HS-5 (cell line): Measurements from ENCODE around the gene PCDHGB2.
"Not testable (repeated sequence)": the region's sequence is repeated elsewhere in the genome, so short reads cannot be mapped to it uniquely, and the experiment has no call there.

Experiments
- DNase-seq: peaks from one replicate; pipeline ENCODE4 v3.0.0-alpha.2; 2012; ENCODE audit warnings: low read depth

The PCDHGB2 gene

GRCh38 chr5:141384471-141385267 lies 24.9 kb downstream of the PCDHGB2 start:
- no peak for DNase-seq

- DNase-seq: not testable (repeated sequence)
Observed at GRCh38 chr5:141387557-141388311, 27.9 kb downstream of the PCDHGB2 start, which contains the start of gene PCDHGB4. PCDHGB4 (plus strand) TSS chr5:141387698; CDS start chr5:141387885, 187 bp downstream.

- no peak for DNase-seq
Observed at GRCh38 chr5:141388661-141389060, 28.9 kb downstream of the PCDHGB2 start.

GRCh38 chr5:141389153-141390042 lies 29.6 kb downstream of the PCDHGB2 start:
- no peak for DNase-seq

- DNase-seq: no peak
Observed at GRCh38 chr5:141392429-141393198, 32.8 kb downstream of the PCDHGB2 start, which contains the start of gene PCDHGA8. PCDHGA8 (plus strand) TSS chr5:141392633; CDS start chr5:141392814, 181 bp downstream.

- DNase-seq: no peak
Observed at GRCh38 chr5:141393267-141393666, 33.5 kb downstream of the PCDHGB2 start.

GRCh38 chr5:141394401-141395187 lies 34.8 kb downstream of the PCDHGB2 start:
- DNase-seq: not testable (repeated sequence)

- not testable (repeated sequence) for DNase-seq
Observed at GRCh38 chr5:141397756-141398551, 38.2 kb downstream of the PCDHGB2 start, which contains the start of gene PCDHGB5. PCDHGB5 (plus strand) TSS chr5:141397947; CDS start chr5:141398128, 181 bp downstream.

- DNase-seq: no peak
Observed at GRCh38 chr5:141398608-141399007, 38.8 kb downstream of the PCDHGB2 start.

GRCh38 chr5:141399555-141400258 lies 39.9 kb downstream of the PCDHGB2 start:
- DNase-seq: no peak

GRCh38 chr5:141402553-141403243 lies 42.9 kb downstream of the PCDHGB2 start, which contains the start of gene PCDHGA9:
PCDHGA9 (plus strand) TSS chr5:141402778; CDS start chr5:141402953, 175 bp downstream.
- DNase-seq: no peak

- no peak for DNase-seq
Observed at GRCh38 chr5:141403387-141403786, 43.6 kb downstream of the PCDHGB2 start.

- not testable (repeated sequence) for DNase-seq
Observed at GRCh38 chr5:141407790-141408505, 48.2 kb downstream of the PCDHGB2 start, which contains the start of gene PCDHGB6. PCDHGB6 (plus strand) TSS chr5:141408021; CDS start chr5:141408203, 182 bp downstream.

- DNase-seq: no peak
Observed at GRCh38 chr5:141409598-141410306, 50.0 kb downstream of the PCDHGB2 start.

GRCh38 chr5:141411575-141411974 lies 51.8 kb downstream of the PCDHGB2 start:
- no peak for DNase-seq
